Measurements from ENCODE around the gene NSF.
A peak's percentile ranks its signal among the peaks of the same experiment; 100 is the strongest.

Gene NSF

DNA sequence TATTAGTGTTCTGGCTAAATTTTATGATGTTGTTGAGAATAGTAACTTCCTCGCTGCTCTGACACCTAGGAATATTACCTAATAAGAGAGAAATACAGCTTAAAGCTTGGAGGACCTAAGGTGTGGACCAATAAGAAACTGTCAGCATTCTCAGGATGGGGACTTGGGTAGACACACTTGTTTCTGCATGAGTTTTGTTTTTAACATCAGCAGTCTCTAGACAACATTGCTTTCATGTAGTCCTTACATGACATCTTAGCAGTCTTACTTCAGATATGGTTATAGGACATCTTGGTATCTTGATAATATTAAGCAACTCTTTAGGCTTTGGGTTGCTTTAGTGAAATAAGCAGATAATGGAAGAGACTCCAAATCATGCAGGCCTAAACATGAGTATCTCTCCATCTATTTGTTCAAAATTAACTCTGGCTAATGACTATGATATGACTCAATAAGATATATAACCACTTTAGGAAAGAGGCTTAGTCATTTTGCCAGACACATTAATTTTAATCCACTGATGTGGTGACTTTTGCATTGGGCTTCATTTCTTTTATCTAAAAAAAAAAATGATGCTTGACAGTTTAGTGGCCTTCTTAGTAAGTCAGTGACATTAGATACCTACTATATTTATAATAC is 143.5 kb downstream of the NSF start:
- no peak for DNase-seq (ENCODE audit: low read depth in 1 of 2, low spot score in 1 of 2)
- no peak overlapping the region for H3K4me3 ChIP-seq (replicated peaks; ENCODE audit: insufficient read depth, low read length)
- TF ChIP-seq, protein P1, sequence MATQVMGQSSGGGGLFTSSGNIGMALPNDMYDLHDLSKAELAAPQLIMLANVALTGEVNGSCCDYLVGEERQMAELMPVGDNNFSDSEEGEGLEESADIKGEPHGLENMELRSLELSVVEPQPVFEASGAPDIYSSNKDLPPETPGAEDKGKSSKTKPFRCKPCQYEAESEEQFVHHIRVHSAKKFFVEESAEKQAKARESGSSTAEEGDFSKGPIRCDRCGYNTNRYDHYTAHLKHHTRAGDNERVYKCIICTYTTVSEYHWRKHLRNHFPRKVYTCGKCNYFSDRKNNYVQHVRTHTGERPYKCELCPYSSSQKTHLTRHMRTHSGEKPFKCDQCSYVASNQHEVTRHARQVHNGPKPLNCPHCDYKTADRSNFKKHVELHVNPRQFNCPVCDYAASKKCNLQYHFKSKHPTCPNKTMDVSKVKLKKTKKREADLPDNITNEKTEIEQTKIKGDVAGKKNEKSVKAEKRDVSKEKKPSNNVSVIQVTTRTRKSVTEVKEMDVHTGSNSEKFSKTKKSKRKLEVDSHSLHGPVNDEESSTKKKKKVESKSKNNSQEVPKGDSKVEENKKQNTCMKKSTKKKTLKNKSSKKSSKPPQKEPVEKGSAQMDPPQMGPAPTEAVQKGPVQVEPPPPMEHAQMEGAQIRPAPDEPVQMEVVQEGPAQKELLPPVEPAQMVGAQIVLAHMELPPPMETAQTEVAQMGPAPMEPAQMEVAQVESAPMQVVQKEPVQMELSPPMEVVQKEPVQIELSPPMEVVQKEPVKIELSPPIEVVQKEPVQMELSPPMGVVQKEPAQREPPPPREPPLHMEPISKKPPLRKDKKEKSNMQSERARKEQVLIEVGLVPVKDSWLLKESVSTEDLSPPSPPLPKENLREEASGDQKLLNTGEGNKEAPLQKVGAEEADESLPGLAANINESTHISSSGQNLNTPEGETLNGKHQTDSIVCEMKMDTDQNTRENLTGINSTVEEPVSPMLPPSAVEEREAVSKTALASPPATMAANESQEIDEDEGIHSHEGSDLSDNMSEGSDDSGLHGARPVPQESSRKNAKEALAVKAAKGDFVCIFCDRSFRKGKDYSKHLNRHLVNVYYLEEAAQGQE (IDR thresholded peaks at IDR 0.05; ENCODE audit: insufficient replicate concordance, low read depth) = no peak
- TF ChIP-seq GABPA (IDR thresholded peaks at IDR 0.05; ENCODE audit: low read depth) = no peak
- TF ChIP-seq, protein P2, sequence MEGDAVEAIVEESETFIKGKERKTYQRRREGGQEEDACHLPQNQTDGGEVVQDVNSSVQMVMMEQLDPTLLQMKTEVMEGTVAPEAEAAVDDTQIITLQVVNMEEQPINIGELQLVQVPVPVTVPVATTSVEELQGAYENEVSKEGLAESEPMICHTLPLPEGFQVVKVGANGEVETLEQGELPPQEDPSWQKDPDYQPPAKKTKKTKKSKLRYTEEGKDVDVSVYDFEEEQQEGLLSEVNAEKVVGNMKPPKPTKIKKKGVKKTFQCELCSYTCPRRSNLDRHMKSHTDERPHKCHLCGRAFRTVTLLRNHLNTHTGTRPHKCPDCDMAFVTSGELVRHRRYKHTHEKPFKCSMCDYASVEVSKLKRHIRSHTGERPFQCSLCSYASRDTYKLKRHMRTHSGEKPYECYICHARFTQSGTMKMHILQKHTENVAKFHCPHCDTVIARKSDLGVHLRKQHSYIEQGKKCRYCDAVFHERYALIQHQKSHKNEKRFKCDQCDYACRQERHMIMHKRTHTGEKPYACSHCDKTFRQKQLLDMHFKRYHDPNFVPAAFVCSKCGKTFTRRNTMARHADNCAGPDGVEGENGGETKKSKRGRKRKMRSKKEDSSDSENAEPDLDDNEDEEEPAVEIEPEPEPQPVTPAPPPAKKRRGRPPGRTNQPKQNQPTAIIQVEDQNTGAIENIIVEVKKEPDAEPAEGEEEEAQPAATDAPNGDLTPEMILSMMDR (IDR thresholded peaks at IDR 0.05; ENCODE audit: insufficient read depth, low read length) = no peak
- TF ChIP-seq POLR2AphosphoS5 (IDR thresholded peaks at IDR 0.05; ENCODE audit: low read depth) = no peak

GRCh38 chr17:46736100-46736499 is 145.6 kb downstream of the NSF start:
- no peaks in the 10 kb centered on the region for H3K27me3 ChIP-seq (ENCODE audit: insufficient read depth, poor library complexity, severe bottlenecking)
- DNase-seq (ENCODE audit: low read depth in 1 of 2, low spot score in 1 of 2) = peak in 1 of 2 experiments; percentile 43
- TF ChIP-seq SPI1 (IDR thresholded peaks at IDR 0.05; ENCODE audit: borderline replicate concordance, low read depth) (peak; percentile 34; the same call in 1 of the 2 replicates), GABPA (IDR thresholded peaks at IDR 0.05; ENCODE audit: low read depth) (no peak), POLR2AphosphoS5 (IDR thresholded peaks at IDR 0.05; ENCODE audit: low read depth) (peak; percentile 40; the same call in 1 of the 2 replicates)
- TF ChIP-seq, protein P1 (IDR thresholded peaks at IDR 0.05; ENCODE audit: insufficient replicate concordance, low read depth) = no peak
- TF ChIP-seq, protein P2 (IDR thresholded peaks at IDR 0.05; ENCODE audit: insufficient read depth, low read length) = no peak
- H3K4me3 ChIP-seq (replicated peaks; ENCODE audit: insufficient read depth, low read length) = no peak overlapping the region
- no peak overlapping the region for H3K27ac ChIP-seq (replicated peaks)

More for the DNA sequence above, 143.5 kb downstream of the NSF start:
- no peaks in the 10 kb centered on the region for H3K27me3 ChIP-seq (ENCODE audit: insufficient read depth, poor library complexity, severe bottlenecking)
- H3K27ac ChIP-seq (replicated peaks) = no peak overlapping the region

GRCh38 chr17:46737326-46737725 is 146.9 kb downstream of the NSF start:
- DNase-seq (ENCODE audit: low read depth in 1 of 2, low spot score in 1 of 2) = no peak
- Histone ChIP-seq H3K27ac (replicated peaks) (no peak overlapping the region), H3K4me3 (replicated peaks; ENCODE audit: insufficient read depth, low read length) (no peak overlapping the region), H3K27me3 (ENCODE audit: insufficient read depth, poor library complexity, severe bottlenecking) (no peaks in the 10 kb centered on the region)
- TF ChIP-seq GABPA (IDR thresholded peaks at IDR 0.05; ENCODE audit: low read depth) (no peak), POLR2AphosphoS5 (IDR thresholded peaks at IDR 0.05; ENCODE audit: low read depth) (no peak), SPI1 (IDR thresholded peaks at IDR 0.05; ENCODE audit: borderline replicate concordance, low read depth) (no peak)
- TF ChIP-seq, protein P2 (IDR thresholded peaks at IDR 0.05; ENCODE audit: insufficient read depth, low read length) = no peak
- TF ChIP-seq, protein P1 (IDR thresholded peaks at IDR 0.05; ENCODE audit: insufficient replicate concordance, low read depth) = no peak

Data from HL-60 (cell line).